Tibial nerve (tissue), 4 donors: ENCODE data around the gene UBALD2. TPM values are rescaled to one million over a fixed set of nuclear protein-coding genes. Genes with fewer than 3 reads are reported as not detected.
"Not testable (repeated sequence)": the region's sequence is repeated elsewhere in the genome, so short reads cannot be mapped to it uniquely, and the experiment has no call there.

Experiments
- DNase-seq, 2 donors: peaks; one replicate each; pipeline ENCODE4 v3.0.0-alpha.2; 2019; ENCODE audit warnings: low spot score in 2 of 2
- H3K27ac ChIP-seq, 4 donors: fragments of 200-600 bp; sonication (generic) in 3 of 4; one replicate each; pipeline ENCODE4 v1.5.1; 2017 to 2019; ENCODE audit warnings: mild to moderate bottlenecking in 1 of 4
- H3K27me3 ChIP-seq, 2 donors: fragments of 200-600 bp; sonication (generic) in 1 of 2; one replicate each; pipeline versions ENCODE4 v1.5.1 to v1.6.0; 2017 to 2019
- H3K36me3 ChIP-seq, 3 donors: fragments of 200-600 bp; sonication (generic); one replicate each; pipeline ENCODE4 v1.5.1; 2018 to 2019
- H3K4me1 ChIP-seq, 4 donors: fragments of 200-600 bp; sonication (generic) in 3 of 4; one replicate each; pipeline ENCODE4 v1.5.1; 2017 to 2019
- H3K4me3 ChIP-seq, 4 donors: fragments of 200-600 bp; sonication (generic) in 3 of 4; one replicate each; pipeline ENCODE4 v1.5.1; 2017 to 2019; ENCODE audit warnings: mild to moderate bottlenecking in 1 of 4, moderate library complexity in 1 of 4
- H3K9me3 ChIP-seq, 4 donors: fragments of 200-600 bp; sonication (generic) in 3 of 4; one replicate each; pipeline ENCODE4 v1.5.1; 2017 to 2019
- CTCF ChIP-seq, 5 experiments: fragments of 200-600 bp in 3 of 5; fragments of 450-650 bp in 2 of 5; sonication (generic) in 3 of 5; IDR thresholded peaks; one replicate each; pipeline ENCODE4 v1.5.1; 2016 to 2019; ENCODE audit warnings: antibody characterized with exemption in 5 of 5, mild to moderate bottlenecking in 3 of 5, moderate library complexity in 2 of 5
- EP300 ChIP-seq, 2 donors: sonication (generic); formaldehyde crosslinking; IDR thresholded peaks; one replicate each; pipeline ENCODE4 v1.6.1; 2017; ENCODE audit warnings: antibody characterized with exemption in 2 of 2, mild to moderate bottlenecking in 1 of 2
- POLR2A ChIP-seq, 2 donors: fragments of 450-650 bp; IDR thresholded peaks; one replicate each; pipeline ENCODE4 v1.6.1; 2017; ENCODE audit warnings: antibody characterized with exemption in 2 of 2, mild to moderate bottlenecking in 2 of 2, moderate library complexity in 2 of 2
- WGBS, 2 donors: methylation state at CpG; one replicate each; pipeline ENCODE4 v1.1.5; 2018; 5-methylcytosine and 5-hydroxymethylcytosine counted together
- total RNA-seq, 4 donors: library from RNA; depleted of rRNA; stranded (reverse); fragments of >200 nt; gene quantifications; one replicate each; pipeline ENCODE4 v1.1.0, GENCODE V29; 2016

Gene UBALD2
- total RNA-seq, 4 donors from 2014 or later, result 12.7 to 26.9 (median 20.4) TPM

- peak overlapping the region; percentile 54 to 76 (median 63) for H3K4me3 ChIP-seq
- WGBS, 2 donors, result 8 to 9% methylated on average over 12 of the region's 12 CpGs
- H3K9me3 ChIP-seq, result no peaks in the 10 kb centered on the region
- peak in 1 of 2 donors; percentile 41 for DNase-seq
- no peaks in the 10 kb centered on the region for H3K36me3 ChIP-seq
- H3K27ac ChIP-seq, result peak overlapping the region; percentile 72 to 88 (median 86)
- H3K4me1 ChIP-seq, result peaks cover 0 to 24% (median 10%) of the 10 kb centered on the region in 4 donors
- TF ChIP-seq POLR2A (IDR thresholded peaks at IDR 0.05), result no peak
- TF ChIP-seq EP300 (IDR thresholded peaks at IDR 0.05), result peak in 1 of 2 donors; percentile 36
- H3K27me3 ChIP-seq, result peaks cover 0 to 5% of the 10 kb centered on the region in 2 donors
These were observed 24.0 kb upstream of the UBALD2 start for GRCh38 chr17:76241204-76241538.

GRCh38 chr17:76241691-76242255 is 23.4 kb upstream of the UBALD2 start:
- Histone ChIP-seq H3K36me3 (no peaks in the 10 kb centered on the region), H3K4me1 (peaks cover 0 to 24% (median 13%) of the 10 kb centered on the region in 4 donors), H3K4me3 (peak overlapping the region in 3 of 4 donors; percentile 54 to 76 (median 68)), H3K9me3 (no peaks in the 10 kb centered on the region), H3K27me3 (peaks cover 0 to 5% of the 10 kb centered on the region in 2 donors), H3K27ac (peak overlapping the region in 2 of 4 donors; percentile 88)
- no peak for DNase-seq
- TF ChIP-seq POLR2A (IDR thresholded peaks at IDR 0.05) (no peak), EP300 (IDR thresholded peaks at IDR 0.05) (no peak), CTCF (IDR thresholded peaks at IDR 0.05) (no peak)
- 93 to 95% methylated on average over 15 of the region's 15 CpGs for WGBS, 2 donors

GRCh38 chr17:76243826-76244679 is 21.1 kb upstream of the UBALD2 start:
- Histone ChIP-seq H3K27ac (no peak overlapping the region), H3K9me3 (no peaks in the 10 kb centered on the region), H3K4me1 (peaks cover 0 to 24% (median 14%) of the 10 kb centered on the region in 4 donors), H3K36me3 (no peaks in the 10 kb centered on the region), H3K4me3 (no peak overlapping the region), H3K27me3 (peaks cover 0 to 5% of the 10 kb centered on the region in 2 donors)
- 79 to 81% methylated on average over 12 of the region's 12 CpGs for WGBS, 2 donors
- TF ChIP-seq POLR2A (IDR thresholded peaks at IDR 0.05) (no peak), CTCF (IDR thresholded peaks at IDR 0.05) (no peak), EP300 (IDR thresholded peaks at IDR 0.05) (no peak)
- no peak for DNase-seq

- not testable (repeated sequence) for H3K27me3 ChIP-seq, H3K4me3 ChIP-seq
- 94 to 96% methylated on average over 8 of the region's 8 CpGs for WGBS, 2 donors
These were observed 20.4 kb upstream of the UBALD2 start for GRCh38 chr17:76244721-76245120.

GRCh38 chr17:76246080-76247066 is 18.8 kb upstream of the UBALD2 start:
- Histone ChIP-seq H3K9me3 (no peaks in the 10 kb centered on the region), H3K4me1 (peaks cover 0 to 14% (median 11%) of the 10 kb centered on the region in 4 donors), H3K4me3 (no peak overlapping the region), H3K27ac (no peak overlapping the region), H3K27me3 (peaks cover 0 to 2% of the 10 kb centered on the region in 2 donors), H3K36me3 (no peaks in the 10 kb centered on the region)
- WGBS, 2 donors, result 73 to 74% methylated on average over 7 of the region's 7 CpGs
- TF ChIP-seq EP300 (IDR thresholded peaks at IDR 0.05), result peak in 1 of 2 donors; percentile 38
- no peak for TF ChIP-seq POLR2A (IDR thresholded peaks at IDR 0.05)
- DNase-seq, result no peak

More at GRCh38 chr17:76244721-76245120, 20.4 kb upstream of the UBALD2 start:
- H3K9me3 ChIP-seq, H3K27ac ChIP-seq, H3K36me3 ChIP-seq, DNase-seq: not testable (repeated sequence)
- peaks cover 0 to 18% (median 13%) of the 10 kb centered on the region in 4 donors for H3K4me1 ChIP-seq

- no peak for DNase-seq
- H3K9me3 ChIP-seq, result no peaks in the 10 kb centered on the region
These were observed 17.8 kb upstream of the UBALD2 start for GRCh38 chr17:76247304-76247703.

More at GRCh38 chr17:76247304-76247703, 17.8 kb upstream of the UBALD2 start:
- TF ChIP-seq POLR2A (IDR thresholded peaks at IDR 0.05), result no peak
- TF ChIP-seq EP300 (IDR thresholded peaks at IDR 0.05), result no peak
- no peak for TF ChIP-seq CTCF (IDR thresholded peaks at IDR 0.05)
- H3K27me3 ChIP-seq, result no peaks in the 10 kb centered on the region
- peaks cover 0 to 20% (median 15%) of the 10 kb centered on the region in 4 donors for H3K4me1 ChIP-seq
- no peak overlapping the region for H3K4me3 ChIP-seq
- no peaks in the 10 kb centered on the region for H3K36me3 ChIP-seq
- no peak overlapping the region for H3K27ac ChIP-seq
- WGBS, 2 donors, result 89 to 93% methylated on average over 8 of the region's 8 CpGs
